ENCODE results near the gene MIB2. TPM values are rescaled to one million over a fixed set of nuclear protein-coding genes. Genes with fewer than 3 reads are reported as not detected.

Gene MIB2
- total and polyA plus RNA-seq, 10 of the 15 experiments (the other 5 are each of a cell fraction or from before 2014, with no cell fraction given), result 0.42 to 26.8 (median 10.9) TPM; not detected in 1

GRCh38 chr1:1630191-1630964 lies 15.1 kb downstream of the MIB2 start (continued):
- TF ChIP-seq ZBTB4 (CRISPR knock-in tag; IDR thresholded peaks at IDR 0.05), result no peak
- no peak for TF ChIP-seq JUNB (IDR thresholded peaks at IDR 0.05)
- no peak for TF ChIP-seq GABPA (IDR thresholded peaks at IDR 0.05; ENCODE audit: low read depth)
- TF ChIP-seq RAD21 (IDR thresholded peaks at IDR 0.05; ENCODE audit: insufficient read depth, low read depth, low read length), result no peak
- no peak for TF ChIP-seq NR2C2 (IDR thresholded peaks at IDR 0.05; ENCODE audit: borderline replicate concordance, control insufficient read depth, insufficient read length, low read depth)
- TF ChIP-seq MAX (IDR thresholded peaks at IDR 0.05; ENCODE audit: low read depth, low read length), result peak; percentile 97
- TF ChIP-seq TARDBP (IDR thresholded peaks at IDR 0.05; ENCODE audit: borderline replicate concordance), result no peak
- no peak for TF ChIP-seq ATF3 (IDR thresholded peaks at IDR 0.05; ENCODE audit: borderline replicate concordance, extremely low read depth, low read depth, low read length)
- no peak for TF ChIP-seq TCF7 (IDR thresholded peaks at IDR 0.05; ENCODE audit: borderline replicate concordance)
- no peak for TF ChIP-seq SREBF2 (IDR thresholded peaks at IDR 0.05; ENCODE audit: low read length)
- peak; percentile 44; the same call in 1 of the 2 replicates for TF ChIP-seq HCFC1 (IDR thresholded peaks at IDR 0.05; ENCODE audit: low read length)
- TF ChIP-seq HDAC6 (IDR thresholded peaks at IDR 0.05; ENCODE audit: unreplicated experiment), result no peak
- no peak for TF ChIP-seq CEBPB (IDR thresholded peaks at IDR 0.05; ENCODE audit: borderline replicate concordance in 1 of 2, low read depth in 2 of 2, low read length in 2 of 2)
- TF ChIP-seq ETV6 (conservative IDR thresholded peaks at IDR 0.05 in 1 of 2, IDR thresholded peaks at IDR 0.05 in 1 of 2; ENCODE audit: borderline replicate concordance in 1 of 2, low read depth in 1 of 2), result no peak
- no peak for TF ChIP-seq E2F4 (IDR thresholded peaks at IDR 0.05; ENCODE audit: low read depth, low read length)
- no peak for TF ChIP-seq MLLT1 (IDR thresholded peaks at IDR 0.05)
- TF ChIP-seq PAX8 (IDR thresholded peaks at IDR 0.05), result no peak
- TF ChIP-seq CREB1 (IDR thresholded peaks at IDR 0.05; ENCODE audit: low read depth), result peak; percentile 56; the same call in 1 of the 2 replicates
- no peak for TF ChIP-seq RAD51 (IDR thresholded peaks at IDR 0.05)
- no peak for TF ChIP-seq KAT2A (conservative IDR thresholded peaks at IDR 0.05; ENCODE audit: control insufficient read depth, low read depth, low read length)
- no peak for TF ChIP-seq RB1 (IDR thresholded peaks at IDR 0.05; ENCODE audit: borderline replicate concordance)
- peak; percentile 38; the same call in 1 of the 2 replicates for TF ChIP-seq PAX5 (IDR thresholded peaks at IDR 0.05; ENCODE audit: borderline replicate concordance, low read depth, low read length)
